ENCODE data around the gene PPP1R14D. TPM values are rescaled to one million over a fixed set of nuclear protein-coding genes. Genes with fewer than 3 reads are reported as not detected.

Gene PPP1R14D
- total RNA-seq, 1 donor from 2014 or later, result not detected

DNA sequence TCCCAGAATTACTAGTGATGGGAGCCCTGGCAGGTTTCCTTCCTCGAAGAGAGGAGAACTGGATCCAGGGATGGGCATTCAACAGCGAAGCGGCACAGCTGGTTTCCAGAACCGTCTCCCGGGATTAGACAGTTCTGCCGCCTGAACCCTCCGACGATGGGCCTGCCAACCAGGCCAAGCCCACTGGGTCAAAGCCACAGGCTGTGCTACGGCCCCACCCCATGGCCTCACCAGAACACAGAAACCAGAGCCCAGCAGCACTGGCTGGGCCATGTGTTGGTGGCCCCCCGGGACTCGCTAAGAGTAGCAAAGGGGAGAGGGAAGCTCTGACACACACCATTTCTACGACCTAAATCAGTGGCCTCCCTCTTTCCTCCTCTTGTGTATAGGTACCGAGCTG lies 56.5 kb downstream of the PPP1R14D start:
- peaks cover 0 to 36% of the 10 kb centered on the region in 2 donors for H3K36me3 ChIP-seq
- H3K27ac ChIP-seq, result no peak overlapping the region
- H3K4me1 ChIP-seq, result peaks cover 51% of the 10 kb centered on the region
- no peaks in the 10 kb centered on the region for H3K27me3 ChIP-seq
- TF ChIP-seq POLR2A (IDR thresholded peaks at IDR 0.05) (no peak), POLR2AphosphoS5 (IDR thresholded peaks at IDR 0.05; ENCODE audit: insufficient read depth in 1 of 2, low read depth in 1 of 2) (no peak)
- TF ChIP-seq, protein P1, sequence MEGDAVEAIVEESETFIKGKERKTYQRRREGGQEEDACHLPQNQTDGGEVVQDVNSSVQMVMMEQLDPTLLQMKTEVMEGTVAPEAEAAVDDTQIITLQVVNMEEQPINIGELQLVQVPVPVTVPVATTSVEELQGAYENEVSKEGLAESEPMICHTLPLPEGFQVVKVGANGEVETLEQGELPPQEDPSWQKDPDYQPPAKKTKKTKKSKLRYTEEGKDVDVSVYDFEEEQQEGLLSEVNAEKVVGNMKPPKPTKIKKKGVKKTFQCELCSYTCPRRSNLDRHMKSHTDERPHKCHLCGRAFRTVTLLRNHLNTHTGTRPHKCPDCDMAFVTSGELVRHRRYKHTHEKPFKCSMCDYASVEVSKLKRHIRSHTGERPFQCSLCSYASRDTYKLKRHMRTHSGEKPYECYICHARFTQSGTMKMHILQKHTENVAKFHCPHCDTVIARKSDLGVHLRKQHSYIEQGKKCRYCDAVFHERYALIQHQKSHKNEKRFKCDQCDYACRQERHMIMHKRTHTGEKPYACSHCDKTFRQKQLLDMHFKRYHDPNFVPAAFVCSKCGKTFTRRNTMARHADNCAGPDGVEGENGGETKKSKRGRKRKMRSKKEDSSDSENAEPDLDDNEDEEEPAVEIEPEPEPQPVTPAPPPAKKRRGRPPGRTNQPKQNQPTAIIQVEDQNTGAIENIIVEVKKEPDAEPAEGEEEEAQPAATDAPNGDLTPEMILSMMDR (IDR thresholded peaks at IDR 0.05), result no peak
- intact Hi-C loops (cut with DNase I), result no loop called here
- H3K4me3 ChIP-seq, result no peak overlapping the region
- DNase-seq (ENCODE audit: extremely low spot score in 2 of 2), result peak in 1 of 2 donors; percentile 82
- no peaks in the 10 kb centered on the region for H3K9me3 ChIP-seq

DNA sequence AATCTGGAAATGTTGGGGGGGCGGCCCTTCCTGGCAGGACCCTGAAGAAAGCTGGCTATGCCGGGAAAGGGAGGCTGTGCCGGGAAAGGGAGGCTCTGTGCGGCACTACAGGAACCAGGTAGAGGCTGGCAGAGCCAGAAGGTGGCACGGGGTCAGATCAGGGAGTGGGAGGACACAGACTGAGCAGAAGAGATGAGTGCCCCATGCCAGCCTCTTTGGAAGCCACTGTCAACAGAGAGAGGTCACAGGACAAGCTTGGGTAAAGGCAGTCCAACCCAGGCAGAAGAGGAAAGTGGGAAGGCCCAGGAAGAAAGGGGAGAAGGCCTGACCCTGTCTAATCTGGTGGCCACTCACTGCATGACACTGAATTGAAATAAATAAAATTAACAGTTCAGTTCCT lies 57.3 kb downstream of the PPP1R14D start:
- H3K4me1 ChIP-seq, result peaks cover 51% of the 10 kb centered on the region
- peaks cover 0 to 32% of the 10 kb centered on the region in 2 donors for H3K36me3 ChIP-seq
- intact Hi-C loops (cut with DNase I), result no loop called here
- H3K4me3 ChIP-seq, result no peak overlapping the region
- TF ChIP-seq, protein P1 (IDR thresholded peaks at IDR 0.05), result no peak
- no peak for TF ChIP-seq POLR2A (IDR thresholded peaks at IDR 0.05)
- no peaks in the 10 kb centered on the region for H3K9me3 ChIP-seq
- H3K27me3 ChIP-seq, result no peaks in the 10 kb centered on the region
- DNase-seq (ENCODE audit: extremely low spot score in 2 of 2), result no peak
- H3K27ac ChIP-seq, result peak overlapping the region; percentile 57

DNA sequence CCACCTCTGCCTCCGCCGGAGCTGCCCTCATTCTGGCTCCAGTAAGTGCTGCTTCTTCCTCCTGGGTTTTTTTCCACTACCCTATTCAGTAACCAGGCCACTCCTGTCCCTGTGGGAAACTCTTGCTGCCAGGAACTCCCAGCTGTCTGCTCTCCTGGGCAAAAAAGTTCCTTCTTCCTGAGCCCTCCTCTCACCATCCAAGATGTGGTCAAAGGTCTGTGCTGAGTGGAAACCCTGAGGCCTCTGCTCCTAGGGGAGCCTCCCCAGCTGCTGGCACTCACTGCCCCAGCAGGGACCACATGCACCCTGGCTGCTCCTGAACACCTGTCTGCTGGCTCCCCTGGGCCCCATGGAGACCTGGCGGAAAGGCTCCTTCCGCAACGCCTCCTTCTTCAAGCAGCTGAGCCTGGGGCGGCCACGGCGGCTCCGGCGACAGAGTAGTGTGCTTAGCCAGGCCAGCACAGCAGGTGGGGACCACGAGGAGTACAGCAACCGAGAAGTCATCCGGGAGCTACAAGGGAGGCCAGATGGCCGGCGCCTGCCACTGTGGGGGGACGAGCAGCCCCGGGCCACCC lies 58.3 kb downstream of the PPP1R14D start:
- peaks cover 59% of the 10 kb centered on the region for H3K4me1 ChIP-seq
- peaks cover 0 to 23% of the 10 kb centered on the region in 2 donors for H3K36me3 ChIP-seq
- H3K9me3 ChIP-seq, result no peaks in the 10 kb centered on the region
- no peaks in the 10 kb centered on the region for H3K27me3 ChIP-seq
- no peak for DNase-seq (ENCODE audit: extremely low spot score in 2 of 2)
- TF ChIP-seq, protein P1 (IDR thresholded peaks at IDR 0.05), result no peak
- TF ChIP-seq POLR2AphosphoS5 (IDR thresholded peaks at IDR 0.05; ENCODE audit: insufficient read depth in 1 of 2, low read depth in 1 of 2), result no peak
- TF ChIP-seq POLR2A (IDR thresholded peaks at IDR 0.05), result no peak
- intact Hi-C loops (cut with DNase I), result no loop called here
- H3K27ac ChIP-seq, result peak overlapping the region; percentile 57
- H3K4me3 ChIP-seq, result peak overlapping the region in 1 of 2 donors; percentile 21

DNA sequence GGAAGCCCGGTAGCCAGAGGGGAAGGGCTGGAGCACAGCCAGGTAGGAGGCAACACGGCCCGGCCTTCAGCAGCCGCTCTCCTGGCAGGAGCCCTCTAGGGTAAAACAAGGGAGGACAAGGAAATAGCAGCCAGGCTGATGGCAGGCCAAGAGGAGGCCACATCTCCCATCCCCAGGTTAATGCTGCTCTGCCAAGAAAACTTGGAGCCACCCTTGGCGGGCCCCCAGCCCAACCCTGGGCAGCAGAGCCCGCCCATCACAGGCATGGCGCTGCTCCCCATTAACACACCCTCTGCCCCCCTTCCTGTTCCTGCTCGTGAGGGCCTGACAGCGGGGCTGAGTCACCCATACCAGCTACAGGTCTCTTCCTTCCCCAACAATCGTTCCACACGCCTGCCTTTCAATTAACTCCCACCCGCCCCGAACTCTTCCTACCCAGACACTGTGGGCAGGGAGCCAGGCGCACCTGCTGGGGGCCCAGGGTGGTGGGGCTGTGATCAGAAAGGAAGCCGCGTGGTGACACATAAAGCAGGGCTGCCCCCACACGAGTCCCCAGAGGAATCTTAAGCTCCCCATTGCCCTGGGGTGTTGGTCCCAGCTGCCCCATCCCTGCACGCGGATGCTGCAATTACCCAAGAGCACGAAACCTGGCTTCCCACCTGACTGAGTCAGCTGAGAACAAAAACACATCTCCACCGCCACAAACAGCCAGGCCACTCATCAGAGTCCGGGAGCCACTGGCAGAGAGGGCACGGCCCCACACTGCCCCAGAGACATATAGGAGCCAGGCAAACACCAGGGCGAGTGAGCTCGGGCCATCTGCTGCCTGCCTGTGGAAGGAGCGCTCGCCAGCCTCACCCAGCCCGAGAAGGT lies 59.0 kb downstream of the PPP1R14D start, which contains the start of gene C15orf62:
C15orf62 (plus strand) TSS at position 707 of the 873 bp plus-strand sequence. CDS start 516 bp downstream, outside the sequence.
- peaks cover 65% of the 10 kb centered on the region for H3K4me1 ChIP-seq
- peak within 1 kb of the TSS in 1 of 2 donors; percentile 21 for H3K4me3 ChIP-seq
- peak in 1 of 2 donors; percentile 52 for TF ChIP-seq POLR2AphosphoS5 (IDR thresholded peaks at IDR 0.05; ENCODE audit: insufficient read depth in 1 of 2, low read depth in 1 of 2)
- TF ChIP-seq POLR2A (IDR thresholded peaks at IDR 0.05), result no peak
- TF ChIP-seq, protein P1 (IDR thresholded peaks at IDR 0.05), result no peak
- peak within 1 kb of the TSS; percentile 57 for H3K27ac ChIP-seq
- H3K9me3 ChIP-seq, result no peaks in the 10 kb centered on the region
- H3K27me3 ChIP-seq, result no peaks in the 10 kb centered on the region
- intact Hi-C loops (cut with DNase I), result no loop called here
- DNase-seq (ENCODE audit: extremely low spot score in 2 of 2), result no peak
- peaks cover 0 to 16% of the 10 kb centered on the region in 2 donors for H3K36me3 ChIP-seq

Data from vagina (tissue), 2 donors.